ENCODE measurements around the gene TMEM139. TPM values are rescaled to one million over a fixed set of nuclear protein-coding genes. Genes with fewer than 3 reads are reported as not detected.

TMEM139 gene
- total and polyA plus RNA-seq, 10 of the 15 experiments (the other 5 are each of a cell fraction or from before 2014, with no cell fraction given): 0.31 TPM; not detected in 9

GRCh38 chr7:143287935-143288826 lies 3.4 kb downstream of the TMEM139 start, which contains the start of gene CASP2 (continued):
- TF ChIP-seq CTCF (IDR thresholded peaks at IDR 0.05 in 2 of 3, conservative IDR thresholded peaks at IDR 0.05 in 1 of 3; ENCODE audit: control insufficient read depth in 2 of 3, extremely low read depth in 1 of 3, insufficient read depth in 1 of 3, low read depth in 3 of 3, low read length in 3 of 3): peak in 1 of 3 experiments; percentile 24; a peak in 1 of 6 replicates
- TF ChIP-seq E4F1 (IDR thresholded peaks at IDR 0.05; ENCODE audit: borderline replicate concordance, partially characterized antibody): no peak
- no peak for TF ChIP-seq IRF4 (IDR thresholded peaks at IDR 0.05; ENCODE audit: low read depth, low read length)
- TF ChIP-seq ZSCAN29 (IDR thresholded peaks at IDR 0.05): no peak
- TF ChIP-seq SIN3A (IDR thresholded peaks at IDR 0.05; ENCODE audit: low read depth, low read length): no peak
- no peak for TF ChIP-seq BCL11A (IDR thresholded peaks at IDR 0.05; ENCODE audit: low read depth, low read length)
- peak; percentile 80 for TF ChIP-seq NFYB (IDR thresholded peaks at IDR 0.05; ENCODE audit: insufficient read depth, low read depth, low read length)
- TF ChIP-seq CBFB (IDR thresholded peaks at IDR 0.05; ENCODE audit: low read depth): no peak
- peak; percentile 74; the same call in 1 of the 2 replicates for TF ChIP-seq POLR2AphosphoS5 (IDR thresholded peaks at IDR 0.05; ENCODE audit: low read length)
- TF ChIP-seq CBX5 (IDR thresholded peaks at IDR 0.05; ENCODE audit: low read depth): no peak
- no peak for TF ChIP-seq MTA2 (IDR thresholded peaks at IDR 0.05; ENCODE audit: low read depth)
- peak; percentile 45; the same call in 1 of the 2 replicates for TF ChIP-seq RUNX3 (IDR thresholded peaks at IDR 0.05; ENCODE audit: low read length)
- TF ChIP-seq MYC (IDR thresholded peaks at IDR 0.05; ENCODE audit: insufficient read depth, insufficient read length, insufficient replicate concordance, low read length, severe bottlenecking): no peak
- TF ChIP-seq SRF (IDR thresholded peaks at IDR 0.05; ENCODE audit: low read depth in 2 of 2, low read length in 2 of 2): no peak
- TF ChIP-seq RFX5 (IDR thresholded peaks at IDR 0.05; ENCODE audit: low read depth, low read length): no peak
- TF ChIP-seq ATF7 (IDR thresholded peaks at IDR 0.05; ENCODE audit: low read depth): no peak
- no peak for TF ChIP-seq KDM1A (IDR thresholded peaks at IDR 0.05; ENCODE audit: borderline replicate concordance)
- TF ChIP-seq SREBF2 (IDR thresholded peaks at IDR 0.05; ENCODE audit: low read length): no peak
- TF ChIP-seq SREBF1 (IDR thresholded peaks at IDR 0.05; ENCODE audit: low read length): no peak
- TF ChIP-seq SP1 (IDR thresholded peaks at IDR 0.05; ENCODE audit: low read depth, low read length): peak; percentile 46
- TF ChIP-seq PAX8 (IDR thresholded peaks at IDR 0.05): no peak
- TF ChIP-seq MLLT1 (IDR thresholded peaks at IDR 0.05): peak; percentile 87
- TF ChIP-seq RAD51 (IDR thresholded peaks at IDR 0.05): no peak
- TF ChIP-seq BCL3 (IDR thresholded peaks at IDR 0.05; ENCODE audit: borderline replicate concordance, insufficient read depth, low read depth, low read length, poor library complexity, severe bottlenecking): peak; percentile 19
- TF ChIP-seq GABPA (IDR thresholded peaks at IDR 0.05; ENCODE audit: low read depth): no peak

Data from GM12878 (cell line).